Caco-2 (cell line): ENCODE data around the gene SMIM14. TPM values are rescaled to one million over a fixed set of nuclear protein-coding genes. Genes with fewer than 3 reads are reported as not detected.
A peak's percentile ranks its signal among the peaks of the same experiment; 100 is the strongest.
"Not testable (repeated sequence)": the region's sequence is repeated elsewhere in the genome, so short reads cannot be mapped to it uniquely, and the experiment has no call there.

ENCODE experiments used
- BruUV-seq: library from RNA; stranded (reverse); fragments of 400-500 nt; replicated peaks from 2 replicates; lab custom pipeline; 2021; lab: Mats Ljungman, UMichigan
- CTCF ChIA-PET: fragments of 300-600 bp; sonication (Branson Sonifier 250); formaldehyde crosslinking; loops from one replicate; lab custom pipeline; 2022; ENCODE audit warnings: antibody characterized with exemption; lab: Charles Lee
- POLR2A ChIA-PET: fragments of 300-600 bp; sonication (Branson Sonifier 250); formaldehyde crosslinking; loops from one replicate; lab custom pipeline; 2022; ENCODE audit warnings: antibody characterized with exemption; lab: Charles Lee
- DNase-seq, 2 experiments: peaks; one replicate each; pipeline versions ENCODE4 v3.0.0 to v3.0.0-alpha.2; 2020 to 2022
- H3K27me3 ChIP-seq: replicated peaks from 2 replicates; pipeline ENCODE4 v1.6.0; 2011; ENCODE audit warnings: low read length; ENCODE audit not compliant: control insufficient read depth, insufficient read depth
- H3K36me3 ChIP-seq: 2 replicates; pipeline ENCODE4 v1.5.1; 2011; ENCODE audit warnings: low read length; ENCODE audit not compliant: control insufficient read depth, insufficient read depth
- H3K4me1 ChIP-seq: fragments of 250-450 bp; sonication (Bioruptor Pico); 2 replicates; pipeline ENCODE4 v1.5.1; 2020; ENCODE audit warnings: mild to moderate bottlenecking
- H3K4me3 ChIP-seq: 2 replicates; pipeline ENCODE4 v1.5.1; 2011; ENCODE audit warnings: low read depth, mild to moderate bottlenecking, control low read depth, low read length
- H3K9me3 ChIP-seq: fragments of 250-450 bp; sonication (Bioruptor Pico); 2 replicates; pipeline ENCODE4 v1.5.1; 2020; ENCODE audit warnings: mild to moderate bottlenecking, moderate library complexity
- H3K27ac Mint-ChIP-seq: one replicate; pipeline ENCODE4 v1.8.0; 2022; ENCODE audit warnings: mixed read lengths; ENCODE audit not compliant: unreplicated experiment
- H3K27me3 Mint-ChIP-seq: one replicate; pipeline ENCODE4 v1.8.0; 2022; ENCODE audit warnings: mixed read lengths; ENCODE audit not compliant: insufficient read depth, unreplicated experiment
- H3K36me3 Mint-ChIP-seq: one replicate; pipeline ENCODE4 v1.8.0; 2022; ENCODE audit warnings: mild to moderate bottlenecking, mixed read lengths; ENCODE audit not compliant: insufficient read depth, unreplicated experiment
- H3K4me1 Mint-ChIP-seq: one replicate; pipeline ENCODE4 v1.8.0; 2022; ENCODE audit warnings: low read depth, mixed read lengths; ENCODE audit not compliant: unreplicated experiment
- H3K4me3 Mint-ChIP-seq: one replicate; pipeline ENCODE4 v1.8.0; 2022; ENCODE audit warnings: mild to moderate bottlenecking, moderate library complexity, mixed read lengths; ENCODE audit not compliant: unreplicated experiment
- H3K9me3 Mint-ChIP-seq: one replicate; pipeline ENCODE4 v1.8.0; 2022; ENCODE audit warnings: mixed read lengths; ENCODE audit not compliant: unreplicated experiment
- intact Hi-C: fragments of 100-400 bp; cut with micrococcal nuclease; formaldehyde crosslinking; loops from one replicate; pipeline ENCODE4 v1.10.0; 2022; ENCODE audit not compliant: unreplicated experiment
- total RNA-seq: library from RNA; stranded (reverse); gene quantifications from 2 replicates; pipeline ENCODE4 v1.2.3, GENCODE V29; 2022
- TF ChIP-seq, protein P1 (sequence below), 2 experiments: fragments of 200-600 bp in 1 of 2; IDR thresholded peaks; 1 replicate in 1 of 2; 2 replicates in 1 of 2; pipeline versions ENCODE4 v1.5.1 to v1.8.0; 2011 to 2022; ENCODE audit warnings: antibody characterized with exemption in 1 of 2, control low read depth in 1 of 2, inconsistent platforms in 1 of 2, low read depth in 1 of 2, low read length in 1 of 2, mild to moderate bottlenecking in 1 of 2, moderate library complexity in 1 of 2; ENCODE audit not compliant: insufficient read depth in 1 of 2, severe bottlenecking in 1 of 2, unreplicated experiment in 1 of 2

The SMIM14 gene
- total RNA-seq, 1 experiment from 2014 or later, result 41.0 TPM

DNA sequence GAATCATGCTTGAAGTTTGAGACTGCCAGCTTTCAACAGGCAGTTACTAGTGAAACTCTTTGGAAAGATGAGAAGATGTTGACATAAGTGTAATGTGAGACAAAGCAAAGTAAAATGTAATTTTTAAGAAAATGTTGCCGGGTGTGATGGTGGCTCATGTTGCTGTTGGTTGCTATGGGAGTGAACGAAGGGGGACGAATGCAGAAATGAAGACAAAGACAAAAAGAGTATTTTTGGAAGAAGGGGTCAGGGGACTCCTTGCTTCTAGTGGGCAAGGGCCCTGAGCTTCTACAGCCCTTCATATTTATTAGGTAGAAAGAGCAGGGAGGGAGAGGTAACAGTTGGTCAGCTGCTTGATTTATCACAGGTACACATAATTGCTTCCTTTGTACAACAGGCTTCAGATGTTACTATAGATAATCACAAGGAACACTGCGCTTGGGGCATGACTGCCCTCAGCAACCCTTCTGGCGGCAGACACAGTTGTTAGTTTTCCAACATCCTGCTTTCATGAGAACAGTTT is 99.5 kb downstream of the SMIM14 start:
- H3K27me3 ChIP-seq, result no peaks in the 10 kb centered on the region
- H3K4me3 ChIP-seq, result no peak overlapping the region
- Mint-ChIP-seq H3K4me1 (peaks cover 15% of the 10 kb centered on the region), H3K9me3 (peaks cover 10% of the 10 kb centered on the region), H3K27ac (peak overlapping the region; percentile 7), H3K27me3 (no peaks in the 10 kb centered on the region), H3K4me3 (no peak overlapping the region), H3K36me3 (peaks cover 28% of the 10 kb centered on the region)
- no TSS peak for BruUV-seq
- DNase-seq, result no peak
- intact Hi-C loops, result no loop called here
- POLR2A ChIA-PET, result no interaction called here
- H3K4me1 ChIP-seq, result 0 out of 2 replicates have a peak, but pooled peaks cover 12% of the 10 kb centered on the region
- TF ChIP-seq, protein P1, sequence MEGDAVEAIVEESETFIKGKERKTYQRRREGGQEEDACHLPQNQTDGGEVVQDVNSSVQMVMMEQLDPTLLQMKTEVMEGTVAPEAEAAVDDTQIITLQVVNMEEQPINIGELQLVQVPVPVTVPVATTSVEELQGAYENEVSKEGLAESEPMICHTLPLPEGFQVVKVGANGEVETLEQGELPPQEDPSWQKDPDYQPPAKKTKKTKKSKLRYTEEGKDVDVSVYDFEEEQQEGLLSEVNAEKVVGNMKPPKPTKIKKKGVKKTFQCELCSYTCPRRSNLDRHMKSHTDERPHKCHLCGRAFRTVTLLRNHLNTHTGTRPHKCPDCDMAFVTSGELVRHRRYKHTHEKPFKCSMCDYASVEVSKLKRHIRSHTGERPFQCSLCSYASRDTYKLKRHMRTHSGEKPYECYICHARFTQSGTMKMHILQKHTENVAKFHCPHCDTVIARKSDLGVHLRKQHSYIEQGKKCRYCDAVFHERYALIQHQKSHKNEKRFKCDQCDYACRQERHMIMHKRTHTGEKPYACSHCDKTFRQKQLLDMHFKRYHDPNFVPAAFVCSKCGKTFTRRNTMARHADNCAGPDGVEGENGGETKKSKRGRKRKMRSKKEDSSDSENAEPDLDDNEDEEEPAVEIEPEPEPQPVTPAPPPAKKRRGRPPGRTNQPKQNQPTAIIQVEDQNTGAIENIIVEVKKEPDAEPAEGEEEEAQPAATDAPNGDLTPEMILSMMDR (IDR thresholded peaks at IDR 0.05; ENCODE audit: insufficient read depth in 1 of 2, low read depth in 1 of 2, low read length in 1 of 2, severe bottlenecking in 1 of 2, unreplicated experiment in 1 of 2), result no peak
- peaks cover 15% of the 10 kb centered on the region for H3K9me3 ChIP-seq
- peaks cover 1% of the 10 kb centered on the region; the same call in 1 of the 2 replicates for H3K36me3 ChIP-seq
- CTCF ChIA-PET, result no interaction called here

- Mint-ChIP-seq H3K4me3 (no peak overlapping the region), H3K36me3 (peaks cover 55% of the 10 kb centered on the region), H3K27ac (no peak overlapping the region), H3K9me3 (peaks cover 27% of the 10 kb centered on the region), H3K27me3 (no peaks in the 10 kb centered on the region), H3K4me1 (no peaks in the 10 kb centered on the region)
- DNase-seq, result no peak
- TF ChIP-seq, protein P1 (IDR thresholded peaks at IDR 0.05; ENCODE audit: insufficient read depth in 1 of 2, low read depth in 1 of 2, low read length in 1 of 2, severe bottlenecking in 1 of 2, unreplicated experiment in 1 of 2), result no peak
- Histone ChIP-seq H3K27me3 (no peaks in the 10 kb centered on the region), H3K36me3 (peaks cover 1% of the 10 kb centered on the region), H3K4me3 (no peak overlapping the region), H3K4me1 (no peaks in the 10 kb centered on the region; the same call in 1 of the 2 replicates), H3K9me3 (peaks cover 17% of the 10 kb centered on the region)
- intact Hi-C loops, result no loop called here
- BruUV-seq, result no TSS peak
- ChIA-PET CTCF (no interaction called here), POLR2A (no interaction called here)
Measured at GRCh38 chr4:39533541-39533940, 105.1 kb downstream of the SMIM14 start.

GRCh38 chr4:39532237-39532636 is 106.4 kb downstream of the SMIM14 start:
- H3K4me3 ChIP-seq, H3K4me3 Mint-ChIP-seq, H3K4me1 ChIP-seq, H3K27me3 Mint-ChIP-seq, H3K36me3 ChIP-seq, BruUV-seq, H3K4me1 Mint-ChIP-seq, intact Hi-C loops, CTCF ChIA-PET, POLR2A ChIA-PET, H3K27me3 ChIP-seq, DNase-seq: not testable (repeated sequence)
- peaks cover 66% of the 10 kb centered on the region for H3K36me3 Mint-ChIP-seq
- H3K27ac Mint-ChIP-seq, result peak overlapping the region; percentile 8
- peaks cover 27% of the 10 kb centered on the region for H3K9me3 Mint-ChIP-seq
- peaks cover 14% of the 10 kb centered on the region; the same call in 1 of the 2 replicates for H3K9me3 ChIP-seq
